Measurements from ENCODE around the gene PFKFB3. TPM values are rescaled to one million over a fixed set of nuclear protein-coding genes. Genes with fewer than 3 reads are reported as not detected.
A peak's percentile ranks its signal among the peaks of the same experiment; 100 is the strongest.
"Not testable (repeated sequence)": the region's sequence is repeated elsewhere in the genome, so short reads cannot be mapped to it uniquely, and the experiment has no call there.

PFKFB3 gene
- total RNA-seq, 1 experiment from 2014 or later: 19.7 TPM

- DNase-seq (ENCODE audit: low read depth): no peak
Measured at GRCh38 chr10:6272126-6272525, 69.4 kb downstream of the PFKFB3 start.

- no peak for DNase-seq (ENCODE audit: low read depth)
Measured at GRCh38 chr10:6273351-6273750, 70.6 kb downstream of the PFKFB3 start.

GRCh38 chr10:6274040-6274439 lies 71.3 kb downstream of the PFKFB3 start:
- DNase-seq (ENCODE audit: low read depth): no peak

- DNase-seq (ENCODE audit: low read depth): no peak
Measured at GRCh38 chr10:6274484-6274883, 71.8 kb downstream of the PFKFB3 start.

GRCh38 chr10:6275022-6275997 lies 72.6 kb downstream of the PFKFB3 start:
- peak; percentile 96 for DNase-seq (ENCODE audit: low read depth)

GRCh38 chr10:6276356-6276755 lies 73.6 kb downstream of the PFKFB3 start:
- DNase-seq (ENCODE audit: low read depth): no peak

GRCh38 chr10:6278519-6279120 lies 75.9 kb downstream of the PFKFB3 start:
- no peak for DNase-seq (ENCODE audit: low read depth)

- DNase-seq (ENCODE audit: low read depth): peak; percentile 58
Measured at GRCh38 chr10:6279540-6280267, 77.0 kb downstream of the PFKFB3 start.

GRCh38 chr10:6280291-6280690 lies 77.6 kb downstream of the PFKFB3 start:
- no peak for DNase-seq (ENCODE audit: low read depth)

GRCh38 chr10:6282454-6282958 lies 79.8 kb downstream of the PFKFB3 start:
- DNase-seq (ENCODE audit: low read depth): no peak

- DNase-seq (ENCODE audit: low read depth): no peak
Measured at GRCh38 chr10:6283655-6284054, 80.9 kb downstream of the PFKFB3 start.

GRCh38 chr10:6290621-6291020 lies 87.9 kb downstream of the PFKFB3 start:
- DNase-seq (ENCODE audit: low read depth): not testable (repeated sequence)

- DNase-seq (ENCODE audit: low read depth): no peak
Measured at GRCh38 chr10:6292741-6293151, 90.0 kb downstream of the PFKFB3 start.

- not testable (repeated sequence) for DNase-seq (ENCODE audit: low read depth)
Measured at GRCh38 chr10:6296425-6296824, 93.7 kb downstream of the PFKFB3 start.

- no peak for DNase-seq (ENCODE audit: low read depth)
Measured at GRCh38 chr10:6296828-6297251, 94.1 kb downstream of the PFKFB3 start.

- DNase-seq (ENCODE audit: low read depth): no peak
Measured at GRCh38 chr10:6297522-6297921, 94.8 kb downstream of the PFKFB3 start.

GRCh38 chr10:6297951-6298381 lies 95.2 kb downstream of the PFKFB3 start:
- no peak for DNase-seq (ENCODE audit: low read depth)

- DNase-seq (ENCODE audit: low read depth): no peak
Measured at GRCh38 chr10:6298428-6298827, 95.7 kb downstream of the PFKFB3 start.

- no peak for DNase-seq (ENCODE audit: low read depth)
Measured at GRCh38 chr10:6299234-6299633, 96.5 kb downstream of the PFKFB3 start.

GRCh38 chr10:6299743-6300105 lies 97.0 kb downstream of the PFKFB3 start:
- no peak for DNase-seq (ENCODE audit: low read depth)

GRCh38 chr10:6300106-6300783 lies 97.5 kb downstream of the PFKFB3 start:
- DNase-seq (ENCODE audit: low read depth): peak; percentile 34
